ENCODE measurements around the gene KIF16B. TPM values are rescaled to one million over a fixed set of nuclear protein-coding genes. Genes with fewer than 3 reads are reported as not detected.

The KIF16B gene
- total RNA-seq, 4 donors from 2014 or later = 70.5 to 169 (median 80.2) TPM

DNA sequence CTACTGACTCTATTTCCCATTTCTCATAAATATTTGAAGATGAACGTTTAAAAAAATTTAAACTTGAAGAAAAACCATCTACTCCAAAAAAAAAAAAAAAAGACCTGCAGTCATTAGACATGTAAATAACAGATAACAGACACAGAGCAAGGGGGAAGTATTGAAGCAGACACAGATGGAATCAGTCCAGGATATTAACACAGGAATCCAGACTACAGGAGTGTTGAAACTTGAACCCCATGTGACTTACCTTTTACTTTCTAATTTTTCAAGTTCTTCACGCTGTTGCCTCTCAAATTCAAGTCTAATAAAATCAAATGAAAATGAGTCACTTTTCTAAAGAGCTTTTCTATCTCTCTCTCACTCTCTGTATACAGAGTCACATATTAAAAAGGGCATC lies 191.8 kb downstream of the KIF16B start:
- Histone ChIP-seq H3K36me3 (peaks cover 0 to 52% (median 0%) of the 10 kb centered on the region in 3 donors), H3K4me1 (no peaks in the 10 kb centered on the region)
- no peak for DNase-seq

GRCh38 chr20:16378712-16379370 lies 194.4 kb downstream of the KIF16B start:
- Histone ChIP-seq H3K4me3 (no peak overlapping the region), H3K4me1 (no peaks in the 10 kb centered on the region), H3K27ac (no peak overlapping the region), H3K36me3 (peaks cover 0 to 57% (median 0%) of the 10 kb centered on the region in 3 donors), H3K27me3 (no peaks in the 10 kb centered on the region), H3K9me3 (no peaks in the 10 kb centered on the region)
- DNase-seq = no peak
- TF ChIP-seq POLR2A (IDR thresholded peaks at IDR 0.05) = no peak
- no peak for TF ChIP-seq CTCF (IDR thresholded peaks at IDR 0.05)

More for the DNA sequence above, 191.8 kb downstream of the KIF16B start:
- no peak for TF ChIP-seq CTCF (IDR thresholded peaks at IDR 0.05)
- TF ChIP-seq POLR2A (IDR thresholded peaks at IDR 0.05) = no peak
- H3K9me3 ChIP-seq = no peaks in the 10 kb centered on the region
- H3K27ac ChIP-seq = no peak overlapping the region
- no peak overlapping the region for H3K4me3 ChIP-seq
- no peaks in the 10 kb centered on the region for H3K27me3 ChIP-seq

DNA sequence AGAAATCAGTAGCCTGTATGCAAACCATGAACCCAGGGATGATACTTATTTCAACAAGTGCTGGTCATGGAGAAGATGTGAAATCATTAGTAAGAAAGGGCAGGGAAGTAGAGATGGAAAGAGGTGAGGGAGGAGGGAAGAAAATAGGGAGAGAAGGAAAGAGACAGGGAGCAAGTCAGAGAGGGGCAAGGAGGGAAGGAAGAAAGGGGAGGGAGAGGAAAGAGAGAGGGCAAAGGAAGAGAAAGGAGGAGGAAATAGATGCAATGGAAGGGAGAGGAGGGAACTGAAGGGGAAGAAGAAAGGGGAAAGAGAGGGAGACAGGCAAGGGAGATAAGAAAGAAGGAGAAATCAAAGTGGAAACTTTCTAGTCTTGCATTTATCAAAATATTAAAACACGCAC lies 195.1 kb downstream of the KIF16B start:
- TF ChIP-seq CTCF (IDR thresholded peaks at IDR 0.05) = no peak
- TF ChIP-seq POLR2A (IDR thresholded peaks at IDR 0.05) = no peak
- no peak for DNase-seq
- Histone ChIP-seq H3K4me1 (no peaks in the 10 kb centered on the region), H3K9me3 (no peaks in the 10 kb centered on the region), H3K27me3 (no peaks in the 10 kb centered on the region), H3K27ac (no peak overlapping the region), H3K36me3 (peaks cover 0 to 57% (median 0%) of the 10 kb centered on the region in 3 donors), H3K4me3 (no peak overlapping the region)

DNA sequence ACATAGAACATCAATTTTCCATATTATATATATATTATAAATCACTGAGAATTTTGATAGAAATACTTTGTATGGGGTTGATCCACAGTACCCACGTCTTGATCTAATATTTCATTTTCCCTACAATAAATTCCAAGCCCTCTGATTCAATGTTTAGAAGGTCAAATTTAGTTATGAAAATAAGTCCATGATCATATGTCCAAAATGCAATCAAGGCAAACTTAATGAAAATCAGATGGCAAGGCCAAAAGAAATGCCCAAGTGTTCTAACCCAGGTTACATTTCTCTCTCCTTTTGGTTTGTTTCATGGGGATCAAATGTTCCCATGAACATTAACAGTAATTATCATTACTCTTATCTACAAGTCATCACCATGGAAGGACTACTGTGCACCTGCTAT lies 203.8 kb downstream of the KIF16B start:
- Histone ChIP-seq H3K27ac (no peak overlapping the region), H3K9me3 (no peaks in the 10 kb centered on the region), H3K4me1 (no peaks in the 10 kb centered on the region), H3K27me3 (no peaks in the 10 kb centered on the region), H3K36me3 (peaks cover 0 to 37% (median 0%) of the 10 kb centered on the region in 3 donors), H3K4me3 (no peak overlapping the region)
- DNase-seq = no peak
- TF ChIP-seq CTCF (IDR thresholded peaks at IDR 0.05) (no peak), POLR2A (IDR thresholded peaks at IDR 0.05) (no peak)

GRCh38 chr20:16368645-16369292 lies 204.5 kb downstream of the KIF16B start:
- no peak for DNase-seq
- Histone ChIP-seq H3K36me3 (peaks cover 0 to 30% (median 0%) of the 10 kb centered on the region in 3 donors), H3K27ac (no peak overlapping the region), H3K9me3 (no peaks in the 10 kb centered on the region), H3K4me3 (no peak overlapping the region), H3K4me1 (no peaks in the 10 kb centered on the region), H3K27me3 (no peaks in the 10 kb centered on the region)
- TF ChIP-seq CTCF (IDR thresholded peaks at IDR 0.05) (no peak), POLR2A (IDR thresholded peaks at IDR 0.05) (no peak)
